HEK293 (cell line): ENCODE data around the gene C5orf15.

Source experiments
- GLIS1 ChIP-seq: fragments of 450-650 bp; formaldehyde crosslinking; IDR thresholded peaks from 2 replicates; pipeline ENCODE4 v1.5.1; 2016; ENCODE audit warnings: missing biosample characterization, missing genetic modification characterization
- HIC1 ChIP-seq: fragments of 450-650 bp; formaldehyde crosslinking; IDR thresholded peaks from 2 replicates; pipeline ENCODE4 v1.5.1; 2016; ENCODE audit warnings: missing biosample characterization, missing genetic modification characterization
- KLF16 ChIP-seq: fragments of 450-650 bp; formaldehyde crosslinking; IDR thresholded peaks from 2 replicates; pipeline ENCODE4 v1.5.1; 2017; ENCODE audit warnings: missing biosample characterization, missing genetic modification characterization
- OVOL3 ChIP-seq: fragments of 450-650 bp; formaldehyde crosslinking; IDR thresholded peaks from 2 replicates; pipeline ENCODE4 v1.5.1; 2016; ENCODE audit warnings: missing biosample characterization, missing genetic modification characterization
- PBX3 ChIP-seq: sonication (generic); formaldehyde crosslinking; IDR thresholded peaks from 2 replicates; pipeline ENCODE4 v1.8.1; 2022; ENCODE audit warnings: mild to moderate bottlenecking, moderate library complexity, missing genetic modification reagents
- RBAK ChIP-seq: fragments of 450-650 bp; formaldehyde crosslinking; IDR thresholded peaks from 2 replicates; pipeline ENCODE4 v1.5.1; 2016; ENCODE audit warnings: missing biosample characterization, missing genetic modification characterization
- SCRT1 ChIP-seq: fragments of 450-650 bp; formaldehyde crosslinking; IDR thresholded peaks from 2 replicates; pipeline ENCODE4 v1.5.1; 2016; ENCODE audit warnings: missing biosample characterization, missing genetic modification characterization, borderline replicate concordance
- WT1 ChIP-seq: fragments of 450-650 bp; formaldehyde crosslinking; IDR thresholded peaks from 2 replicates; pipeline ENCODE4 v1.5.1; 2016; ENCODE audit warnings: missing biosample characterization, missing genetic modification characterization
- ZEB2 ChIP-seq: fragments of 450-650 bp; formaldehyde crosslinking; IDR thresholded peaks from 2 replicates; pipeline ENCODE4 v1.5.1; 2016; ENCODE audit warnings: missing biosample characterization, missing genetic modification characterization
- ZNF140 ChIP-seq: fragments of 450-650 bp; formaldehyde crosslinking; IDR thresholded peaks from 2 replicates; pipeline ENCODE4 v1.5.1; 2016; ENCODE audit warnings: missing biosample characterization, missing genetic modification characterization
- ZNF169 ChIP-seq: fragments of 450-650 bp; formaldehyde crosslinking; IDR thresholded peaks from 2 replicates; pipeline ENCODE4 v1.5.1; 2016; ENCODE audit warnings: missing biosample characterization, missing genetic modification characterization
- ZNF2 ChIP-seq: fragments of 450-650 bp; formaldehyde crosslinking; IDR thresholded peaks from 2 replicates; pipeline ENCODE4 v1.5.1; 2016; ENCODE audit warnings: missing biosample characterization, missing genetic modification characterization
- ZNF280D ChIP-seq: fragments of 450-650 bp; formaldehyde crosslinking; IDR thresholded peaks from 2 replicates; pipeline ENCODE4 v1.5.1; 2016; ENCODE audit warnings: missing biosample characterization, missing genetic modification characterization
- ZNF324 ChIP-seq: fragments of 450-650 bp; formaldehyde crosslinking; IDR thresholded peaks from 2 replicates; pipeline ENCODE4 v1.5.1; 2016; ENCODE audit warnings: missing biosample characterization, missing genetic modification characterization
- ZNF354C ChIP-seq: fragments of 450-650 bp; formaldehyde crosslinking; IDR thresholded peaks from 2 replicates; pipeline ENCODE4 v1.5.1; 2016; ENCODE audit warnings: missing biosample characterization, missing genetic modification characterization, low read depth, borderline replicate concordance
- ZNF404 ChIP-seq: fragments of 450-650 bp; formaldehyde crosslinking; IDR thresholded peaks from 2 replicates; pipeline ENCODE4 v1.5.1; 2017; ENCODE audit warnings: missing biosample characterization, missing genetic modification characterization
- ZNF416 ChIP-seq: fragments of 450-650 bp; formaldehyde crosslinking; IDR thresholded peaks from 2 replicates; pipeline ENCODE4 v1.5.1; 2016; ENCODE audit warnings: missing biosample characterization, missing genetic modification characterization
- ZNF433 ChIP-seq: fragments of 450-650 bp; formaldehyde crosslinking; IDR thresholded peaks from 2 replicates; pipeline ENCODE4 v1.5.1; 2016; ENCODE audit warnings: missing biosample characterization, missing genetic modification characterization, low read depth
- ZNF488 ChIP-seq: fragments of 450-650 bp; formaldehyde crosslinking; IDR thresholded peaks from 2 replicates; pipeline ENCODE4 v1.5.1; 2016; ENCODE audit warnings: missing biosample characterization, missing genetic modification characterization
- ZNF560 ChIP-seq: fragments of 450-650 bp; formaldehyde crosslinking; IDR thresholded peaks from 2 replicates; pipeline ENCODE4 v1.5.1; 2017; ENCODE audit warnings: missing biosample characterization, missing genetic modification characterization, borderline replicate concordance
- ZNF561 ChIP-seq: fragments of 450-650 bp; IDR thresholded peaks from 2 replicates; pipeline ENCODE4 v1.5.1; 2018; ENCODE audit warnings: missing biosample characterization, missing genetic modification characterization, borderline replicate concordance
- ZNF624 ChIP-seq: fragments of 450-650 bp; formaldehyde crosslinking; IDR thresholded peaks from 2 replicates; pipeline ENCODE4 v1.5.1; 2017; ENCODE audit warnings: missing biosample characterization, missing genetic modification characterization
- ZNF654 ChIP-seq: fragments of 450-650 bp; formaldehyde crosslinking; IDR thresholded peaks from 2 replicates; pipeline ENCODE4 v1.5.1; 2016; ENCODE audit warnings: low read depth, missing biosample characterization, missing genetic modification characterization
- ZNF776 ChIP-seq: fragments of 450-650 bp; formaldehyde crosslinking; IDR thresholded peaks from 2 replicates; pipeline ENCODE4 v1.5.0; 2017; ENCODE audit warnings: missing biosample characterization, missing genetic modification characterization, borderline replicate concordance
- ZXDB ChIP-seq: fragments of 450-650 bp; formaldehyde crosslinking; IDR thresholded peaks from 2 replicates; pipeline ENCODE4 v1.5.1; 2016; ENCODE audit warnings: missing biosample characterization, missing genetic modification characterization
- TF ChIP-seq, protein P1 (sequence below): fragments of 450-650 bp; formaldehyde crosslinking; IDR thresholded peaks from 2 replicates; pipeline ENCODE4; 2016; ENCODE audit warnings: missing biosample characterization, missing genetic modification characterization
- TF ChIP-seq, protein P2 (sequence below): fragments of 450-650 bp; formaldehyde crosslinking; IDR thresholded peaks from 2 replicates; pipeline ENCODE4 v1.5.1; 2016; ENCODE audit warnings: missing biosample characterization, missing genetic modification characterization
- TF ChIP-seq, protein P3 (sequence below): fragments of 450-650 bp; formaldehyde crosslinking; IDR thresholded peaks from 2 replicates; pipeline ENCODE4 v1.5.0; 2017; ENCODE audit warnings: missing biosample characterization, missing genetic modification characterization, borderline replicate concordance

The C5orf15 gene

GRCh38 chr5:133930061-133930812, 38.2 kb downstream of the C5orf15 start (continued):
- no peak for TF ChIP-seq HIC1 (tag by site-specific recombination)
- TF ChIP-seq ZNF561 (tag by site-specific recombination) = no peak
- TF ChIP-seq ZNF140 (tag by site-specific recombination) = no peak
- no peak for TF ChIP-seq ZNF654
- no peak for TF ChIP-seq ZNF2 (tag by site-specific recombination)
- no peak for TF ChIP-seq ZNF416 (tag by site-specific recombination)
- TF ChIP-seq KLF16 (tag by site-specific recombination) = no peak
- TF ChIP-seq ZNF624 (tag by site-specific recombination) = no peak
- TF ChIP-seq ZNF354C (tag by site-specific recombination) = no peak
- no peak for TF ChIP-seq ZNF280D (tag by site-specific recombination)
- TF ChIP-seq PBX3 (CRISPR knock-in tag) = no peak
- TF ChIP-seq SCRT1 = no peak
- peak; percentile 55 for TF ChIP-seq GLIS1 (tag by site-specific recombination)
- 0 out of 2 replicates have a peak, but pooled peaks have one; percentile 45 for TF ChIP-seq ZEB2 (tag by site-specific recombination)
- TF ChIP-seq OVOL3 (tag by site-specific recombination) = no peak
- peak; percentile 74; the same call in 1 of the 2 replicates for TF ChIP-seq WT1
- TF ChIP-seq ZNF488 = no peak
- no peak for TF ChIP-seq ZNF776 (tag by site-specific recombination)
- TF ChIP-seq RBAK (tag by site-specific recombination) = no peak
- no peak for TF ChIP-seq ZNF560 (tag by site-specific recombination)
- no peak for TF ChIP-seq ZNF169 (tag by site-specific recombination)
- TF ChIP-seq, protein P1, sequence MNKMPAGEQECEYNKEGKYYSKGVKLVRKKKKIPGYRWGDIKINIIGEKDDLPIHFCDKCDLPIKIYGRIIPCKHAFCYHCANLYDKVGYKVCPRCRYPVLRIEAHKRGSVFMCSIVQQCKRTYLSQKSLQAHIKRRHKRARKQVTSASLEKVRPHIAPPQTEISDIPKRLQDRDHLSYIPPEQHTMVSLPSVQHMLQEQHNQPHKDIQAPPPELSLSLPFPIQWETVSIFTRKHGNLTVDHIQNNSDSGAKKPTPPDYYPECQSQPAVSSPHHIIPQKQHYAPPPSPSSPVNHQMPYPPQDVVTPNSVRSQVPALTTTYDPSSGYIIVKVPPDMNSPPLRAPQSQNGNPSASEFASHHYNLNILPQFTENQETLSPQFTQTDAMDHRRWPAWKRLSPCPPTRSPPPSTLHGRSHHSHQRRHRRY (tag by site-specific recombination) = no peak
- TF ChIP-seq ZNF433 (tag by site-specific recombination) = no peak
- TF ChIP-seq ZNF404 (tag by site-specific recombination) = no peak
- TF ChIP-seq, protein P2, sequence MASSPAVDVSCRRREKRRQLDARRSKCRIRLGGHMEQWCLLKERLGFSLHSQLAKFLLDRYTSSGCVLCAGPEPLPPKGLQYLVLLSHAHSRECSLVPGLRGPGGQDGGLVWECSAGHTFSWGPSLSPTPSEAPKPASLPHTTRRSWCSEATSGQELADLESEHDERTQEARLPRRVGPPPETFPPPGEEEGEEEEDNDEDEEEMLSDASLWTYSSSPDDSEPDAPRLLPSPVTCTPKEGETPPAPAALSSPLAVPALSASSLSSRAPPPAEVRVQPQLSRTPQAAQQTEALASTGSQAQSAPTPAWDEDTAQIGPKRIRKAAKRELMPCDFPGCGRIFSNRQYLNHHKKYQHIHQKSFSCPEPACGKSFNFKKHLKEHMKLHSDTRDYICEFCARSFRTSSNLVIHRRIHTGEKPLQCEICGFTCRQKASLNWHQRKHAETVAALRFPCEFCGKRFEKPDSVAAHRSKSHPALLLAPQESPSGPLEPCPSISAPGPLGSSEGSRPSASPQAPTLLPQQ (tag by site-specific recombination) = no peak
- TF ChIP-seq, protein P3, sequence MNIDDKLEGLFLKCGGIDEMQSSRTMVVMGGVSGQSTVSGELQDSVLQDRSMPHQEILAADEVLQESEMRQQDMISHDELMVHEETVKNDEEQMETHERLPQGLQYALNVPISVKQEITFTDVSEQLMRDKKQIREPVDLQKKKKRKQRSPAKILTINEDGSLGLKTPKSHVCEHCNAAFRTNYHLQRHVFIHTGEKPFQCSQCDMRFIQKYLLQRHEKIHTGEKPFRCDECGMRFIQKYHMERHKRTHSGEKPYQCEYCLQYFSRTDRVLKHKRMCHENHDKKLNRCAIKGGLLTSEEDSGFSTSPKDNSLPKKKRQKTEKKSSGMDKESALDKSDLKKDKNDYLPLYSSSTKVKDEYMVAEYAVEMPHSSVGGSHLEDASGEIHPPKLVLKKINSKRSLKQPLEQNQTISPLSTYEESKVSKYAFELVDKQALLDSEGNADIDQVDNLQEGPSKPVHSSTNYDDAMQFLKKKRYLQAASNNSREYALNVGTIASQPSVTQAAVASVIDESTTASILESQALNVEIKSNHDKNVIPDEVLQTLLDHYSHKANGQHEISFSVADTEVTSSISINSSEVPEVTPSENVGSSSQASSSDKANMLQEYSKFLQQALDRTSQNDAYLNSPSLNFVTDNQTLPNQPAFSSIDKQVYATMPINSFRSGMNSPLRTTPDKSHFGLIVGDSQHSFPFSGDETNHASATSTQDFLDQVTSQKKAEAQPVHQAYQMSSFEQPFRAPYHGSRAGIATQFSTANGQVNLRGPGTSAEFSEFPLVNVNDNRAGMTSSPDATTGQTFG (tag by site-specific recombination) = no peak
- no peak for TF ChIP-seq ZXDB (tag by site-specific recombination)
- TF ChIP-seq ZNF324 (tag by site-specific recombination) = no peak
